GM12878 (cell line): ENCODE measurements around the gene SNAPC2.
"Not testable (repeated sequence)": the region's sequence is repeated elsewhere in the genome, so short reads cannot be mapped to it uniquely, and the experiment has no call there.

Experiments used
- BMI1 ChIP-seq: fragments of 450-650 bp; IDR thresholded peaks from 2 replicates; pipeline ENCODE4 v1.6.1; 2016; ENCODE audit warnings: mild to moderate bottlenecking, moderate library complexity, borderline replicate concordance
- CEBPB ChIP-seq, 2 experiments: fragments of 150-350 bp in 1 of 2; IDR thresholded peaks; 2 replicates each; pipeline ENCODE4 v1.6.1; 2012 to 2014; ENCODE audit warnings: low read depth in 2 of 2, low read length in 2 of 2, borderline replicate concordance in 1 of 2, inconsistent platforms in 1 of 2
- CHD1 ChIP-seq: IDR thresholded peaks from 2 replicates; pipeline ENCODE4 v1.6.1; 2012; ENCODE audit warnings: low read depth, low read length, improper control_type of control experiment
- CTCF ChIP-seq, 3 experiments: IDR thresholded peaks in 2 of 3; conservative IDR thresholded peaks in 1 of 3; 2 replicates each; pipeline ENCODE4 v1.5.1; 2011; ENCODE audit warnings: low read depth in 3 of 3, low read length in 3 of 3, mild to moderate bottlenecking in 3 of 3, control low read depth in 2 of 3, moderate library complexity in 2 of 3, inconsistent platforms in 1 of 3, mixed read lengths in 1 of 3; ENCODE audit not compliant: control insufficient read depth in 2 of 3, insufficient read depth in 1 of 3; ENCODE audit errors: extremely low read depth in 1 of 3
- CUX1 ChIP-seq: IDR thresholded peaks from 2 replicates; pipeline ENCODE4 v1.6.1; 2012; ENCODE audit warnings: improper control_type of control experiment, low read depth, low read length; ENCODE audit not compliant: insufficient replicate concordance
- POLR2A ChIP-seq: IDR thresholded peaks from 2 replicates; pipeline ENCODE4 v1.6.1; 2011; ENCODE audit warnings: low read depth, mild to moderate bottlenecking, low read length
- POLR2AphosphoS5 ChIP-seq: IDR thresholded peaks from 2 replicates; pipeline ENCODE4 v1.6.1; 2011; ENCODE audit warnings: mild to moderate bottlenecking, low read length, inconsistent platforms
- RFX5 ChIP-seq: IDR thresholded peaks from 2 replicates; pipeline ENCODE4 v1.6.1; 2011; ENCODE audit warnings: low read depth, low read length, improper control_type of control experiment
- SKIL ChIP-seq: fragments of 450-650 bp; IDR thresholded peaks from 2 replicates; pipeline ENCODE4 v1.6.1; 2017; ENCODE audit warnings: mild to moderate bottlenecking, low read depth, inconsistent platforms; ENCODE audit not compliant: poor library complexity, severe bottlenecking
- SMC3 ChIP-seq: IDR thresholded peaks from 2 replicates; pipeline ENCODE4 v1.6.1; 2011; ENCODE audit warnings: low read length, improper control_type of control experiment, borderline replicate concordance
- SREBF2 ChIP-seq: IDR thresholded peaks from 2 replicates; pipeline ENCODE4 v1.6.1; 2012; ENCODE audit warnings: mild to moderate bottlenecking, low read length

GRCh38 chr19:7930030-7930429 lies 9.9 kb downstream of the SNAPC2 start:
- not testable (repeated sequence) for TF ChIP-seq SREBF2; CTCF (IDR thresholded peaks at IDR 0.05 in 2 of 3, conservative IDR thresholded peaks at IDR 0.05 in 1 of 3; ENCODE audit: control insufficient read depth in 2 of 3, extremely low read depth in 1 of 3, insufficient read depth in 1 of 3, low read depth in 3 of 3, low read length in 3 of 3); POLR2AphosphoS5; SMC3; SKIL; CHD1; CUX1; POLR2A; RFX5; BMI1; CEBPB (IDR thresholded peaks at IDR 0.05; ENCODE audit: borderline replicate concordance in 1 of 2, low read depth in 2 of 2, low read length in 2 of 2)
